Aorta (tissue), 5 donors: Measurements from ENCODE around the gene GNAI3. TPM values are rescaled to one million over a fixed set of nuclear protein-coding genes. Genes with fewer than 3 reads are reported as not detected.

ENCODE experiments used
- ATAC-seq: fragments of 200-7000 bp; cut with Tn5 transposase; one replicate; pipeline ENCODE4 v1.9.1; 2022; ENCODE audit warnings: moderate library complexity; ENCODE audit not compliant: low FRiP score
- DNase-seq, 2 donors: peaks; one replicate each; pipeline ENCODE4 v3.0.0-alpha.2; 2020
- H3K27ac ChIP-seq, 2 donors: one replicate each; pipeline ENCODE4 v1.5.1; 2013; ENCODE audit warnings: low read length in 2 of 2, mild to moderate bottlenecking in 2 of 2, moderate library complexity in 2 of 2, control low read depth in 1 of 2, inconsistent platforms in 1 of 2, low read depth in 1 of 2
- H3K27me3 ChIP-seq, 2 donors: one replicate each; pipeline ENCODE4 v1.6.1; 2013; ENCODE audit warnings: control low read depth in 1 of 2, low read length in 1 of 2, mild to moderate bottlenecking in 1 of 2, moderate library complexity in 1 of 2; ENCODE audit not compliant: insufficient read depth in 2 of 2, control insufficient read depth in 1 of 2
- H3K36me3 ChIP-seq, 2 donors: one replicate each; pipeline ENCODE4 v1.6.1; 2013; ENCODE audit warnings: control low read depth in 1 of 2, low read length in 1 of 2, mild to moderate bottlenecking in 1 of 2; ENCODE audit not compliant: insufficient read depth in 2 of 2, control insufficient read depth in 1 of 2
- H3K4me1 ChIP-seq, 2 donors: one replicate each; pipeline ENCODE4 v1.6.1; 2013; ENCODE audit warnings: low read length in 2 of 2, control low read depth in 1 of 2, mild to moderate bottlenecking in 1 of 2, moderate library complexity in 1 of 2; ENCODE audit not compliant: insufficient read depth in 2 of 2, control insufficient read depth in 1 of 2
- H3K4me3 ChIP-seq, 2 donors: one replicate each; pipeline ENCODE4 v1.5.1; 2013; ENCODE audit warnings: low read length in 2 of 2, control low read depth in 1 of 2, mild to moderate bottlenecking in 1 of 2
- H3K9me3 ChIP-seq: one replicate; pipeline ENCODE4 v1.6.1; 2013; ENCODE audit warnings: mild to moderate bottlenecking, low read length; ENCODE audit not compliant: control insufficient read depth
- WGBS, 2 donors: extraction: QIAGEN DNeasy Blood & Tissue Kit; methylation state at CpG; one replicate each; pipeline ENCODE4 v1.1.7; 2013; 5-methylcytosine and 5-hydroxymethylcytosine counted together
- intact Hi-C, 2 donors: fragments of 100-400 bp; cut with DNase I; formaldehyde crosslinking; loops; one replicate each; pipeline versions ENCODE4 v1.14.2 to v1.15.0; 2022
- polyA plus RNA-seq, 2 donors: library from polyadenylated mRNA; stranded (reverse); fragments of 200-250 nt; gene quantifications; one replicate each; pipeline ENCODE4 v1.2.3, GENCODE V29; 2013
- total RNA-seq, 2 donors: library from RNA; stranded (reverse); fragmentation: NEBNext Ultra II Directional; extraction: Animal tissue kit (Norgen Biotek cat#: 25700); gene quantifications; one replicate each; pipeline ENCODE4 v1.2.1, GENCODE V29; 2021
- donor health status: healthy with polysubstance abuse.
- donor health status: Bipolar disorder and iron deficiency.
- donor health status: DM: no; HTN: no; CAD: no.
- donor health status: DM: no; HTN: no; CAD: no.
- donor health status: DM: yes; HTN: yes; CAD: no.

Gene GNAI3
- total and polyA plus RNA-seq, 4 donors = 3.0 to 8.2 (median 5.1) TPM

DNA sequence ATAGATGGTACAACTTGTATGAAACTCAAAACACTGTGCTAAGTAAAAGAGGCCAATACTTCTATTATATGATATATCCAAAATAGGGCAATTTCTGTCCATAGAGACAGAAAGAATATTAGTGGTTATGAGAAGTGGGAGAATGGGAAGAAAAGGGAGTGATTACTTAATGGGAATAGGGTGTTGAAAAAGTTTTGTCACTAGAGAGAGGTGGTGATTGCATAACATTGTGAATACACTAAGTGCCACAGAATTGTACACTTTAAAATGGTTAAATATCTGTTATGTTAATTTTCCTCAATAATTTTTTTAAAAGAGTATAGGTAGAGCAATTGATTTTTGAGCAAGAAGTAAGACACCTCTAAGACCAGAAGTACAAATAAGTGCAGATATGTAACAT lies 41.3 kb downstream of the GNAI3 start:
- intact Hi-C loops = no loop called here
- Histone ChIP-seq H3K27me3 (no peaks in the 10 kb centered on the region), H3K9me3 (no peaks in the 10 kb centered on the region), H3K36me3 (peaks cover 4 to 5% of the 10 kb centered on the region in 2 donors), H3K27ac (no peak overlapping the region), H3K4me1 (no peaks in the 10 kb centered on the region), H3K4me3 (no peak overlapping the region)
- ATAC-seq = no peak
- DNase-seq = no peak

DNA sequence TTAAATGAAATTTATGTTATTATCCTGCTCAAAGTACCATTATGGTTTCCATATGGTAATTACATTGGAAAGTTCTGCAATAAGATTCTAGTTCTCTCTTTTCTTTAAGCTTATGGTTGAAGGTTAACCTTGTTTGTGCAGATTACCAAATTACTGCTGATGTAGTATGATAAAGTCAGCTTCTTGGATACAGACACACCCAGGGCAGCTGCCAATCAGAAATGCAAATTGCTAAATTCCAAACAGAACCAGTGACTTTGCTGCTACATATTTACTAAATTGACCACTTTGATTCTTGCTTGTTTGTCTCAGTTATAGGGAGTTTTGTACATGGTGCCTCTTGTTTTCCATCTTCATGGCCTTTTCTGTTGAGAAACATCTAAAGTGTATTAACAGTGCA lies 44.5 kb downstream of the GNAI3 start:
- ATAC-seq = no peak
- intact Hi-C loops = no loop called here
- Histone ChIP-seq H3K27ac (no peak overlapping the region), H3K4me1 (no peaks in the 10 kb centered on the region), H3K27me3 (no peaks in the 10 kb centered on the region), H3K9me3 (no peaks in the 10 kb centered on the region), H3K36me3 (peaks cover 0 to 5% of the 10 kb centered on the region in 2 donors), H3K4me3 (no peak overlapping the region)
- DNase-seq = no peak

DNA sequence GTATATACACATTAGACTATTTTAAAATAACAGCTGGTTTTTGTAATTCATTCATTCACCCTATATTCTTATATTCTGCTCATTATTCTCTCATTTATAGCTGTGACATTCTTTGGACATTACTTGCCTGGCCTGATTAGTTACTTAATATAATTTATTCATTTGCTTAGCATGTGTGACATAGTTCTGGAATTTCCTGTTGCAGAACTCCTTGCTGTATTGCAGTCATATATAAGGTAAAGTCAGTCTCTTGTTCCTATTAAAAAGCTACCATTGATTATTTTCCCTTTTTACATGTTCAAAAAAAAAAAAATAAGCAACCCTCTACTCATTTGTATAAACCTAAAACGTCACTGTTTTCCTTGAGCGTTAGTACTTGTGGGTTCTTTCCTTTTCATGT lies 47.1 kb downstream of the GNAI3 start:
- H3K27ac ChIP-seq = no peak overlapping the region
- WGBS, 2 donors = 79% methylated on average over 2 of the region's 2 CpGs
- H3K36me3 ChIP-seq = peaks cover 0 to 5% of the 10 kb centered on the region in 2 donors
- no peak overlapping the region for H3K4me3 ChIP-seq
- DNase-seq (no peak), ATAC-seq (no peak)
- intact Hi-C loops = no loop called here
- H3K27me3 ChIP-seq = no peaks in the 10 kb centered on the region
- H3K9me3 ChIP-seq = no peaks in the 10 kb centered on the region
- no peaks in the 10 kb centered on the region for H3K4me1 ChIP-seq

DNA sequence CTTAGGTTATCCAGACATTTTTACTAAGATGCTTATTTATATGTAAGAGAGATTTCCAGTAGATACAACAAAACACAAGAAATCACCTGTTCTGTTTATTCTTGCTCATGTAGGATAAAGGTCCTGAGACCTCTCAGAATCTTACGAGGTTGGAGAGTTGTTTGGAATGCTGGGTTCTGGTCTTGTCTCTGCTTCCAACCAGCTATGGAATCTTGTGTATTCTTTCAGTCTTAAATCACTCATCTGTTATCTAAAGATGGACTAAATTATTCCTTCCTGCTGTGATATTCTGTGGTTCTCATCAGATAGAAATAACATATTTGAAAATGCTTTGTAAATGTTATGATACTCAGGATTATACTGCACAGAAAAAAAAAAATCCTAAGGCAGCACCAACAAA lies 49.7 kb downstream of the GNAI3 start:
- no peak for DNase-seq
- Histone ChIP-seq H3K27ac (no peak overlapping the region), H3K4me3 (no peak overlapping the region), H3K27me3 (no peaks in the 10 kb centered on the region), H3K4me1 (no peaks in the 10 kb centered on the region), H3K36me3 (peaks cover 0 to 1% of the 10 kb centered on the region in 2 donors), H3K9me3 (no peaks in the 10 kb centered on the region)
- intact Hi-C loops = no loop called here
- 81 to 93% methylated on average over 1 of the region's 1 CpG for WGBS, 2 donors
- no peak for ATAC-seq

DNA sequence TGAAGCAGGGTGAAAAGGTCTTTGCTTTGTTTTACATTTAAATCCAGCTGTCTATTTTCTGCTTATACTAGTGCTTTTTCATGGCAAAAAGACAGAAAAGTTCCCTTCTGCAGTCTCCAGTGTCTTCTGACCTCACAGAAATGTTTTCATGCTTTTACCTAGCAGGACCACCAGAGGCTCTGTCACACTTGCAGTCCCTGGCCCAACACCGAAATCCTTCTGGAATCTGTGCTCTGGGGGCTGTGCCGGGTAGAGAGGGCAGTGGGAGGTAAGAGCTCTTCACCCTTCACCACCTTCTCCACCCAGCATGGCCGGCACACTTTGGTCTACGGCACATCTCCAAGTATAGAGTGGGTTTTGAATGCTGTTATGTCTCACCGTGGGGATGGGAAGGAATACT lies 50.2 kb downstream of the GNAI3 start:
- no peaks in the 10 kb centered on the region for H3K4me1 ChIP-seq
- ATAC-seq = no peak
- no peaks in the 10 kb centered on the region for H3K36me3 ChIP-seq
- no peaks in the 10 kb centered on the region for H3K27me3 ChIP-seq
- no peak for DNase-seq
- H3K4me3 ChIP-seq = no peak overlapping the region
- H3K9me3 ChIP-seq = no peaks in the 10 kb centered on the region
- no peak overlapping the region for H3K27ac ChIP-seq
- intact Hi-C loops = no loop called here
- WGBS, 2 donors = 79 to 84% methylated on average over 5 of the region's 5 CpGs

DNA sequence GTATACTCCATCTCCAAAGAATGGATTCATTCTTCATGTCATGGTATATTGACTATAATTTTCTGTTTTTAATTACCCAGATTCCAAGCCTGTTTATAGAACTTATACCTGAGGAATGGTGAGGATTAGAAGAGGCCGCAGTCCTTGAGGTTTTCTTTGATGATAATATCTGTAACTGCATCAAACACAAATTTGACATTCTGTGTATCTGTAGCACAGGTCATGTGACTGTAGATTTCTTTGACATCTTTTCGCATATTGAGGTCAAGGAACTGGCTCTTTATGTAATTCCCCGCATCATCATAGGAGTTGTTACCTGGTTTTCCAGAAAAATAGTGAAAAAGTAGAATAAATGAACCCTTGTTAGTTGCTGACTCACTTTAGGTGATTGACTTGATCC lies 54.8 kb downstream of the GNAI3 start:
- no peaks in the 10 kb centered on the region for H3K27me3 ChIP-seq
- WGBS, 2 donors = 98% methylated on average over 3 of the region's 3 CpGs
- H3K27ac ChIP-seq = no peak overlapping the region
- H3K4me3 ChIP-seq = no peak overlapping the region
- intact Hi-C loops = no loop called here
- H3K4me1 ChIP-seq = no peaks in the 10 kb centered on the region
- H3K9me3 ChIP-seq = no peaks in the 10 kb centered on the region
- DNase-seq (no peak), ATAC-seq (no peak)
- peaks cover 0 to 3% of the 10 kb centered on the region in 2 donors for H3K36me3 ChIP-seq

DNA sequence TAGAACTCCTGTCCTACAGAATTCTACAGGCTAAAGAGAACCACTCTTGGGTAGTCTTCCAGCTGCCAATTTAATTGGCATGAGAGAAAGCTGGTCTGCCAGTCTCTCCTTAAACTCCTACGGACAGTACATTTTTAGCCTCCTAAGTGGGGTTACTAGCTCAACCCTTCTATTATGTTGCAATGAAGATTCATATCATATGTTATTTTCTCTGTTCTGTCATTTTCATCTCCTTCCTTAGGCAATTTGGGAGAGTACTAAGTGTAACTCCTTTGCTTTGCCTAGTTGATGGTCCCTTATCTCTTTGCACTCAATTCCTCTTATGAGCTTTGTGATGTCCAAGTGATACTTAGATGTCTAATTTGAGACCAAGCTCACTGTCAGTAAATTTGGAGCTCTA lies 57.0 kb downstream of the GNAI3 start:
- DNase-seq (no peak), ATAC-seq (no peak)
- intact Hi-C loops = no loop called here
- no peak overlapping the region for H3K4me3 ChIP-seq
- 86 to 90% methylated on average over 1 of the region's 1 CpG for WGBS, 2 donors
- peaks cover 0 to 3% of the 10 kb centered on the region in 2 donors for H3K36me3 ChIP-seq
- no peak overlapping the region for H3K27ac ChIP-seq
- no peaks in the 10 kb centered on the region for H3K27me3 ChIP-seq
- no peaks in the 10 kb centered on the region for H3K9me3 ChIP-seq
- H3K4me1 ChIP-seq = no peaks in the 10 kb centered on the region

DNA sequence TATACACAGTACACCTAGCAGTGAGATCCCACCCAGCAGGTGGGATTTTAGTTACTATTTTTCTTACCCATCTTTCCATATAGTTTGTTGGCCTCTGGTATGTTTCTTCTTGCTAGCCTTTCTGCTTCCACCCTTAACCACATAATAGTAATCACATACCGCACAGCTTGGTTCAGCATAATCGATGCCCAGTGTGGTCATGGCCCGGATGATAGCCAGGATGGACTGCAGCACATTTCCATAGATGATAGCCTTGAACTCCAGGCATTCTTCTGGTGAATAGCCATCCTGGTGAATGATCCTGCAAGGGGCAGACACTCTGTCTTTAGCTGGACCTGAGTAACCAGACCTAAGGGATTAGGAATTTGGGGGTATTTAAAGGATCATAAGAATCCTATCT lies 61.5 kb downstream of the GNAI3 start:
- Histone ChIP-seq H3K9me3 (no peaks in the 10 kb centered on the region), H3K36me3 (peaks cover 0 to 3% of the 10 kb centered on the region in 2 donors), H3K4me3 (no peak overlapping the region), H3K4me1 (peaks cover 0 to 1% of the 10 kb centered on the region in 2 donors), H3K27ac (no peak overlapping the region), H3K27me3 (no peaks in the 10 kb centered on the region)
- ATAC-seq (no peak), DNase-seq (no peak)
- 93 to 95% methylated on average over 3 of the region's 3 CpGs for WGBS, 2 donors
- intact Hi-C loops = loop anchor here in 1 of 2 donors (5.0 kb wide), 1 partner anchor 108 kb away; no protein-coding TSS in a partner anchor

DNA sequence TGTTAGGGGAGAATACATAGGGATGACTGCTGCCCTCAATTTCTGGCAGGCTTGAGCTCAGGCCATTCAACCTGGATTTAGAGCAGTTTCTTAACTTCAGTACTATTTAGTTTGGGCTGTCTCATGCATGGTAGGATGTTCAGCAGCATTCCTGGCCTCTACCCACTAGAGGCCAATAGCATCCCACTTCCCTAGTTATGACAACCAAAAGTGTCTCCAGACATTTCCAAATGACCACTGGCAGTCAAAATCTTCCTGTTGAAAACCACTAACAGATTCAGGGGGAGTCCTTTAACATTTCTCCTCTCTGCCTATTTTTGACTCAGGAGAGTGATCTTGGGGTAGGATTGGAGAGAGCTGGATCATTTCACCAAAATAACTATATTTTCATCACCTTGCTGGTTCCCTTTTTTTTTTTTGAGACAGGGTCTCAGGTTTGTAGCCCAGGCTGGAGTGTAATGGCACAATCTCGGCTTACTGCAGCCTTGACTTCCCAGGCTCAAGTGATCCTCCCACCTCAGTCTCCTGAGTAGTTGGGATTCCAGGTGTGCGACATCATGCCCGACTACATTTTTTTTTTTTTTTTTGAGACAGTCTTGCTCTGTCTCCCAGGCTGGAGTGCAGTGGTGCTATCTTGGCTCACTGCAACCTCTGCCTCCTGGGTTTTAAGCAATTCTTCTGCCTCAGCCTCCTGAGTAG lies 62.3 kb downstream of the GNAI3 start:
- no peak overlapping the region for H3K4me3 ChIP-seq
- intact Hi-C loops = loop anchor here in 1 of 2 donors (5.0 kb wide), 1 partner anchor 108 kb away; no protein-coding TSS in a partner anchor

More for the DNA sequence above, 62.3 kb downstream of the GNAI3 start:
- Histone ChIP-seq H3K27ac (no peak overlapping the region), H3K27me3 (no peaks in the 10 kb centered on the region), H3K4me1 (peaks cover 0 to 1% of the 10 kb centered on the region in 2 donors), H3K9me3 (no peaks in the 10 kb centered on the region), H3K36me3 (peaks cover 0 to 3% of the 10 kb centered on the region in 2 donors)
- ATAC-seq (no peak), DNase-seq (no peak)
- 57 to 72% methylated on average over 3 of the region's 3 CpGs for WGBS, 2 donors
